Breast epithelium (tissue), 3 donors: Measurements from ENCODE around the gene POLR3H.

Experiments used
- CTCF ChIP-seq, 3 donors: fragments of 450-650 bp; IDR thresholded peaks; one replicate each; pipeline ENCODE4 v1.5.1; 2016 to 2017; ENCODE audit warnings: antibody characterized with exemption in 3 of 3, mild to moderate bottlenecking in 3 of 3, moderate library complexity in 3 of 3
- POLR2AphosphoS5 ChIP-seq, 3 donors: sonication (generic); formaldehyde crosslinking; IDR thresholded peaks; one replicate each; pipeline ENCODE4 v1.6.1; 2017; ENCODE audit warnings: antibody characterized with exemption in 3 of 3

DNA sequence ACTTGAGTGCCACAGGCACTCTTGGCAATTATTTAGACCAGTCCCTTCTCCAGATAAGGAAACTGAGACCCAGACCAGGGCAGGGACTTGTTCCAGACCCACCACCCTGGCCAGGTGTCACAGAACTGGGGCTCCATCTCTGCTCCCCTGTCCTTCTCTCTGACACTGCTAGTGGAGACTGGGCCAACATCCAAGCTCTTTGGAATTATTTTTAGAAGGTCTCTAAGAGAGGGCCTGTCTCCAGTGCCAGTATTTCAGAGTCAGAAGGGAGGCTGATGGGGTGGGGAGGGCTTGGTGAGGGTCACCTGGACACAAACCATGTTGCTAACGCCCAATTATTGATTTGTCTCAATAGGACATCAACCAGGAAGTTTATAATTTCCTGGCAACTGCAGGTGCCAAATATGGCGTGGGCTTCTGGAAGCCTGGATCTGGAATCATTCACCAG, 32.7 kb downstream of the POLR3H start:
- TF ChIP-seq POLR2AphosphoS5 (IDR thresholded peaks at IDR 0.05) = no peak
- TF ChIP-seq CTCF (IDR thresholded peaks at IDR 0.05) = no peak
